Measurements from ENCODE around the gene PRDM16. TPM values are rescaled to one million over a fixed set of nuclear protein-coding genes. Genes with fewer than 3 reads are reported as not detected.

Gene PRDM16
- total and polyA plus RNA-seq, 2 of the 13 experiments (the other 11 are each of a cell fraction or from before 2014, with no cell fraction given), result 0.15 to 0.81 TPM

GRCh38 chr1:3456964-3457909 is 388.2 kb downstream of the PRDM16 start (continued):
- TF ChIP-seq KIAA2018 (CRISPR knock-in tag; IDR thresholded peaks at IDR 0.05; ENCODE audit: borderline replicate concordance), result no peak
- peak; percentile 30; the same call in 1 of the 2 replicates for TF ChIP-seq KDM2A (CRISPR knock-in tag; IDR thresholded peaks at IDR 0.05; ENCODE audit: borderline replicate concordance, low read depth)
- TF ChIP-seq ZNF3 (CRISPR knock-in tag; IDR thresholded peaks at IDR 0.05), result no peak
- no peak for TF ChIP-seq ZNF503 (CRISPR knock-in tag; IDR thresholded peaks at IDR 0.05)
- TF ChIP-seq SMC3 (IDR thresholded peaks at IDR 0.05; ENCODE audit: low read length), result no peak
- TF ChIP-seq E2F1 (CRISPR knock-in tag; IDR thresholded peaks at IDR 0.05), result no peak
- TF ChIP-seq THAP8 (CRISPR knock-in tag; IDR thresholded peaks at IDR 0.05; ENCODE audit: borderline replicate concordance), result no peak
- no peak for TF ChIP-seq HNRNPH1 (optimal IDR thresholded peaks at IDR 0.05; ENCODE audit: low read depth, low read length)
- TF ChIP-seq GTF3A (CRISPR knock-in tag; conservative IDR thresholded peaks at IDR 0.05), result no peak
- TF ChIP-seq HOXD1 (CRISPR knock-in tag; IDR thresholded peaks at IDR 0.05), result no peak
- no peak for TF ChIP-seq KAT2B (IDR thresholded peaks at IDR 0.05; ENCODE audit: borderline replicate concordance, low read depth, low read length)
- TF ChIP-seq THYN1 (CRISPR knock-in tag; IDR thresholded peaks at IDR 0.05; ENCODE audit: borderline replicate concordance, low read depth), result no peak
- TF ChIP-seq MAFF (IDR thresholded peaks at IDR 0.05; ENCODE audit: low read depth, low read length), result no peak
- TF ChIP-seq ZNF331 (CRISPR knock-in tag; IDR thresholded peaks at IDR 0.05), result peak; percentile 11; the same call in 1 of the 2 replicates
